ENCODE measurements around the gene PARG. TPM values are rescaled to one million over a fixed set of nuclear protein-coding genes. Genes with fewer than 3 reads are reported as not detected.
"Not testable (repeated sequence)": the region's sequence is repeated elsewhere in the genome, so short reads cannot be mapped to it uniquely, and the experiment has no call there.

PARG gene
- total RNA-seq, 1 experiment from 2014 or later = 57.1 TPM

- CTCF ChIA-PET; ATAC-seq; H3K27me3 Mint-ChIP-seq (ENCODE audit: low read depth); H3K4me3 Mint-ChIP-seq; H3K9me3 Mint-ChIP-seq; H3K4me1 Mint-ChIP-seq; DNase-seq (ENCODE audit: low spot score); H3K27ac Mint-ChIP-seq; POLR2A ChIA-PET: not testable (repeated sequence)
- H3K36me3 Mint-ChIP-seq = peaks cover 16% of the 10 kb centered on the region
These were observed 25.4 kb downstream of the PARG start for GRCh38 chr10:49916451-49916850.

- POLR2A ChIA-PET; ATAC-seq; DNase-seq (ENCODE audit: low spot score); H3K4me1 Mint-ChIP-seq; H3K9me3 Mint-ChIP-seq; H3K27ac Mint-ChIP-seq; H3K27me3 Mint-ChIP-seq (ENCODE audit: low read depth); H3K4me3 Mint-ChIP-seq; CTCF ChIA-PET: not testable (repeated sequence)
- peaks cover 13% of the 10 kb centered on the region for H3K36me3 Mint-ChIP-seq
These were observed 31.5 kb downstream of the PARG start for GRCh38 chr10:49910295-49910694.

DNA sequence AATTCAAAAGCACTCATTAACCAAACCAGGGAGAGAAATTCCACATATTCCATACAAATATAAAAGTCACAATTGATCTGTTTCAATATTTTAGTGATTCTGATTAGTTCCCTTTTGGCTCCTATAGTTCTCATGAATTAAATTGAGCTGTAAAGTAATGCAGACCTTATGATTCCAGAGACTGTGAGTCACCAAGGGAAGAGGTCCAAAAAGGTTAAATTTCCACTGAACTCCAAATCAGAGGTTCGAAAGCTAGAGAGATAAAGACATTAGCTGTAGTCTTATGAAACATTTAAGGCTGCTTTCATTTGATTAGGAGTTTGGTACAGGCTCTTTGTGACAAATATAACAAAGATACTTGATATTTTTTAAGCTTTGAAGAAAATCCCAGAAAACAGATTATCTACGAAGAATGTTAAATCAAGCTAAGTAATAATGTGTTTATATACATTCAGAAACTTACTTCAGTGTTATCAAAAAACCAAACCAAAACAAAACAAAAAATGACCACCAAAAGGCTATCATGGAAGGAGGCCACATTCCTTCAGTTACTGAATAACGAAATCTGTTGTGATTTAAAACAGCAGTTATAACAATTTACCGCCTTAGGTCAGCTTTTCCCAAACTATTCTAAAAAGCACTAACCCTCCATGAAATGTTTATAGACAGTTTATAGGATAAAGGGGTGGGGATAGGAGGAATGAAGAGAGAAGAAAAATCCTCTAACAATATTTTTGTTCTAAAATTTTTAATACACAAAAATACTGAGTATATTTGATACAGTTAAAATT lies 33.3 kb downstream of the PARG start:
- POLR2A ChIA-PET; H3K27me3 Mint-ChIP-seq (ENCODE audit: low read depth); H3K9me3 Mint-ChIP-seq; H3K4me1 Mint-ChIP-seq; DNase-seq (ENCODE audit: low spot score); ATAC-seq; H3K27ac Mint-ChIP-seq; H3K4me3 Mint-ChIP-seq; CTCF ChIA-PET; H3K36me3 Mint-ChIP-seq: not testable (repeated sequence)

- H3K4me1 Mint-ChIP-seq; DNase-seq (ENCODE audit: low spot score); CTCF ChIA-PET; POLR2A ChIA-PET; H3K27me3 Mint-ChIP-seq (ENCODE audit: low read depth); H3K9me3 Mint-ChIP-seq; H3K27ac Mint-ChIP-seq; H3K4me3 Mint-ChIP-seq; H3K36me3 Mint-ChIP-seq; ATAC-seq: not testable (repeated sequence)
These were observed 38.0 kb downstream of the PARG start for GRCh38 chr10:49903829-49904228.

- peaks cover 12% of the 10 kb centered on the region for H3K9me3 Mint-ChIP-seq
- ATAC-seq; DNase-seq (ENCODE audit: low spot score); H3K4me3 Mint-ChIP-seq; H3K27me3 Mint-ChIP-seq (ENCODE audit: low read depth); H3K4me1 Mint-ChIP-seq; H3K27ac Mint-ChIP-seq; CTCF ChIA-PET; POLR2A ChIA-PET: not testable (repeated sequence)
- peaks cover 24% of the 10 kb centered on the region for H3K36me3 Mint-ChIP-seq
These were observed 41.4 kb downstream of the PARG start for GRCh38 chr10:49900406-49900805.

DNA sequence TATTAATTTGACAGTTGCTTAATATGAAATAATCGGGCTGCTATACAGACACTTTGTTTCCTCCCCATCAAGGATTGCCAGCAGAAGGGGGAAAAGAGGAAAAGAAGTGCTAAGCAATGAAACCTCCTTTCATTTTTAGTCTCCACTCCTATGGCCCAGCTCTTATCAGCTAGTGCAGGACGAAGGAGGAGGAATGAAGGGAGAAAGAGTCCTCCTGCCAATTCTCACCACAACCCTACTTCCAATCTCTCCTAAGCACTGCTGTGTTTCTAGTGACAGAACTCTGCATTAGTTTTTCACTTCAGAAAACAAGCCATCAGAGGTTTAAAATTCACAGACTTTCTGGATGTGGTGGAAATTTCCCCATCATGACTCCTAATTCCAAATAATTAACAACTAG lies 41.8 kb downstream of the PARG start:
- H3K4me3 Mint-ChIP-seq; H3K27ac Mint-ChIP-seq; POLR2A ChIA-PET; DNase-seq (ENCODE audit: low spot score); ATAC-seq; H3K27me3 Mint-ChIP-seq (ENCODE audit: low read depth); CTCF ChIA-PET; H3K4me1 Mint-ChIP-seq: not testable (repeated sequence)
- Mint-ChIP-seq H3K9me3 (peaks cover 12% of the 10 kb centered on the region), H3K36me3 (peaks cover 26% of the 10 kb centered on the region)

DNA sequence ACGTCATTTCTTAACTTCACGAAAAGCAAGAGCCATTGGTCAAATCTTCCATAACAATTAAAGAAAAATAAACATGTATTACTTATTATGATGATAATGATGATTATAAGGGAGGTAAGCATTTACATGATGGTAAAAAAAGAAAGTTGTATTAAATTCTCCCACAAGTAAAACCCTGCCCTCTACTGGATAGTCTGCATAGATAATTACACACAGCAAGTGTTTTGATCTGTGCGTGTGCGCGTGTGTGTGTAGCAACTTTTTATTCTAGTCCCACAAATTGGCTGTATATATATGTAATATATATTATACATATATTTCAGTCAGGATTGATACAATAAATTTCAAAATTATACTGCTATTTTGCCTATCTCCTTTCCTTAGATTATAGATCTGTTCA lies 51.8 kb downstream of the PARG start:
- ATAC-seq; CTCF ChIA-PET; H3K27me3 Mint-ChIP-seq (ENCODE audit: low read depth): not testable (repeated sequence)

GRCh38 chr10:49884739-49885331 lies 57.0 kb downstream of the PARG start:
- Mint-ChIP-seq H3K27ac (peak overlapping the region; percentile 87), H3K4me1 (peaks cover 12% of the 10 kb centered on the region)
- POLR2A ChIA-PET; H3K27me3 Mint-ChIP-seq (ENCODE audit: low read depth); CTCF ChIA-PET; H3K9me3 Mint-ChIP-seq; H3K36me3 Mint-ChIP-seq; DNase-seq (ENCODE audit: low spot score); ATAC-seq; H3K4me3 Mint-ChIP-seq: not testable (repeated sequence)

More for the DNA sequence above, 51.8 kb downstream of the PARG start:
- H3K4me3 Mint-ChIP-seq; H3K27ac Mint-ChIP-seq; POLR2A ChIA-PET; H3K4me1 Mint-ChIP-seq; DNase-seq (ENCODE audit: low spot score); H3K9me3 Mint-ChIP-seq: not testable (repeated sequence)
- H3K36me3 Mint-ChIP-seq = peaks cover 11% of the 10 kb centered on the region

DNA sequence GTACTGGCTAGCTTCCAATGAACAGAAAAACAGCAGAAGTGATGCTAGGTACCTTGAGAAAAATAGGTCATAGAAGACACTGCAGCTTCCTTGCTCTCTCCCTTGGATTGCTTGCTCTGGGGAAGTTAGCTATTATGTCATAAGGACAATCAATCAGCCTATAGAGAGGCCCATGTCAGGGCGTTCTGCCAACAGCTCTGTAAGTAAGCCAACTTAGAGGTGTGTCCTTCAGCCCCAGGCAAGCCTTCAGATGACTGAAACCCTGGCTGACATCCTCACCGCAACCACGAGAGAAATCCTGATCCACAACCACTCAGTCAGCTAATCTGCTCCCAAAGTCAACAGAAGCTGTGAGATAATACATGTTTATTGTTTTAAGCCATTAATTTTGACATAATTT lies 58.0 kb downstream of the PARG start:
- H3K27me3 Mint-ChIP-seq (ENCODE audit: low read depth); H3K4me3 Mint-ChIP-seq; CTCF ChIA-PET; ATAC-seq; POLR2A ChIA-PET; DNase-seq (ENCODE audit: low spot score); H3K27ac Mint-ChIP-seq; H3K9me3 Mint-ChIP-seq: not testable (repeated sequence)
- Mint-ChIP-seq H3K4me1 (peaks cover 12% of the 10 kb centered on the region), H3K36me3 (peaks cover 11% of the 10 kb centered on the region)

GRCh38 chr10:49882327-49882726 lies 59.5 kb downstream of the PARG start:
- Mint-ChIP-seq H3K9me3 (peaks cover 10% of the 10 kb centered on the region), H3K4me1 (peaks cover 12% of the 10 kb centered on the region), H3K36me3 (peaks cover 13% of the 10 kb centered on the region)
- H3K27me3 Mint-ChIP-seq (ENCODE audit: low read depth); CTCF ChIA-PET; ATAC-seq; H3K4me3 Mint-ChIP-seq; H3K27ac Mint-ChIP-seq; DNase-seq (ENCODE audit: low spot score); POLR2A ChIA-PET: not testable (repeated sequence)

GRCh38 chr10:49872740-49873139 lies 69.1 kb downstream of the PARG start:
- ATAC-seq; H3K27ac Mint-ChIP-seq; CTCF ChIA-PET; H3K36me3 Mint-ChIP-seq; H3K27me3 Mint-ChIP-seq (ENCODE audit: low read depth); H3K4me1 Mint-ChIP-seq; H3K9me3 Mint-ChIP-seq; POLR2A ChIA-PET; H3K4me3 Mint-ChIP-seq; DNase-seq (ENCODE audit: low spot score): not testable (repeated sequence)

- H3K4me1 Mint-ChIP-seq; H3K36me3 Mint-ChIP-seq; POLR2A ChIA-PET; H3K27ac Mint-ChIP-seq; ATAC-seq; CTCF ChIA-PET; H3K4me3 Mint-ChIP-seq; H3K9me3 Mint-ChIP-seq; H3K27me3 Mint-ChIP-seq (ENCODE audit: low read depth); DNase-seq (ENCODE audit: low spot score): not testable (repeated sequence)
These were observed 70.4 kb downstream of the PARG start for GRCh38 chr10:49871462-49871861.

GRCh38 chr10:49859933-49860332 lies 81.9 kb downstream of the PARG start:
- CTCF ChIA-PET; DNase-seq (ENCODE audit: low spot score); H3K4me3 Mint-ChIP-seq; H3K4me1 Mint-ChIP-seq; H3K9me3 Mint-ChIP-seq; POLR2A ChIA-PET; H3K27ac Mint-ChIP-seq; H3K36me3 Mint-ChIP-seq; H3K27me3 Mint-ChIP-seq (ENCODE audit: low read depth): not testable (repeated sequence)
- ATAC-seq = peak; percentile 24; the same call in 1 of the 2 replicates
